Measurements from ENCODE around the gene SLC4A5.

- TF ChIP-seq CTCF (conservative IDR thresholded peaks at IDR 0.05), result no peak
- no peak for TF ChIP-seq EZH2 (IDR thresholded peaks at IDR 0.05; ENCODE audit: low read depth)
These were observed 4.5 kb upstream of the SLC4A5 start for GRCh38 chr2:74347742-74348141.
